HG03342 (cell line): Measurements from ENCODE around the gene ZSCAN5C.
"Not testable (repeated sequence)": the region's sequence is repeated elsewhere in the genome, so short reads cannot be mapped to it uniquely, and the experiment has no call there.

ENCODE experiments used
- ATAC-seq: cut with Tn5 transposase; IDR thresholded peaks from one replicate; pipeline ENCODE4 v1.9.1; 2021; ENCODE audit warnings: mild to moderate bottlenecking, moderate library complexity; ENCODE audit not compliant: unreplicated experiment

ZSCAN5C gene

GRCh38 chr19:56191711-56192110, 10.4 kb upstream of the ZSCAN5C start:
- ATAC-seq: no peak

- ATAC-seq: no peak
These were observed 8.0 kb upstream of the ZSCAN5C start for GRCh38 chr19:56193981-56194640.

- ATAC-seq: not testable (repeated sequence)
These were observed 4.4 kb upstream of the ZSCAN5C start, which contains the start of gene ZSCAN5B for GRCh38 chr19:56197646-56198045. ZSCAN5B (minus strand) TSS chr19:56197783; CDS start chr19:56193052, 4,731 bp downstream.

DNA sequence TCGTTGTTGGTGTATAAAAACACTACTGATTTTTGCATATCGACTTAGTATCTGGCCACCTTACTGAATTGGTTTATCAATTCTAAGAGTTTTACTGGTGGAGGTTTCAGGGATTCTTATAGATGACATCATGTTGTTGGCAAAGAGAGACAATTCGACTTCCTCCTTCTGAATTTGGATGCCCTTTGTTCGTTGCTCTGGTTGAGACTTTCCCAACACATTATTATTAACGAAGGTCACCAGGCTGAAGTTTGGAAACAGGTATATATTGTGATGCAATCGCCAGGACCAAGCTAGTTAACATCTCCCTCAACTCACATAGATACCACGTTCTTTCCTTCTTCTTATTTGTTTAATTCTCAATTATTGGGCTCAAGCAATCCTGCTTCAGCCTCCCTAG, 2.4 kb upstream of the ZSCAN5C start:
- ATAC-seq: no peak

GRCh38 chr19:56207581-56207980, 5.5 kb downstream of the ZSCAN5C start:
- ATAC-seq: not testable (repeated sequence)

DNA sequence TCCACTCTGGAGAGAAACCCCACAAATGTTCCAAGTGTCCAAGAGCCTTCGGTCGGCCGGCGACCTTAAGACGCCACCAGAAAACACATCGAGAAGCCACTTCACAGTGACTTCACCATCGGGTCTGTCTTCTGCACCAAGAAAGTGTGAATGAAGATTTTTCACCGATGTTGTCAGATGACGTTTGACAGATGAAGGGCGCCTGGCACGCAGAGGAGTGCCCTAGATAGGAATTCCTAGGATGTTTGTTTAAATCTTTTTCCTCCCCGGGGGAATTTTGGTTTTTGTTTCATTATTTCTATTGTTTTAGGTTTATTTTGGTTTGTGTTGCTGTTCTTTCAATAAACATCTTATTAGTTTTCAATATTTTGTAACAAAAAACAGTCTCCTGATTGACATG, 7.0 kb downstream of the ZSCAN5C start:
- ATAC-seq: no peak

DNA sequence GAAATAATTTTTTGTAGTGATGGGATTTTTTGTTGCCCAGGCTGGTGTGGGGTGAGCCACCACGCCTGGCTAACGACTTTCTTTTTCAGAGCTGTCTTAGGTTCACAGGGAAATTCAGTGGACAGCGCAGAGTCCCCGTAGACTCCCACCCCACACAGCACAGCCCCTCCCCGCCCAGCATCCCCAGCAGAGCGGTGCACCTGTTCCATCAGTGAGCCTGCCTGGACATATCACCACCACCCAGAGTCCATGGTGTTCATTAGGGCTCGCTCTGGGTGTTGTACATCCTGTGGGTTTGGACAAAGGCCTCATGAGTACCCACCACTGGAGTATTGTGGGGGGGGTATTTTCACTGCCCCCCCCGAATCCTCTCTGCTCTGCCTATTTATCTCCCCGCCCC, 8.0 kb downstream of the ZSCAN5C start:
- not testable (repeated sequence) for ATAC-seq

- no peak for ATAC-seq
These were observed 9.6 kb downstream of the ZSCAN5C start for GRCh38 chr19:56211718-56212117.

DNA sequence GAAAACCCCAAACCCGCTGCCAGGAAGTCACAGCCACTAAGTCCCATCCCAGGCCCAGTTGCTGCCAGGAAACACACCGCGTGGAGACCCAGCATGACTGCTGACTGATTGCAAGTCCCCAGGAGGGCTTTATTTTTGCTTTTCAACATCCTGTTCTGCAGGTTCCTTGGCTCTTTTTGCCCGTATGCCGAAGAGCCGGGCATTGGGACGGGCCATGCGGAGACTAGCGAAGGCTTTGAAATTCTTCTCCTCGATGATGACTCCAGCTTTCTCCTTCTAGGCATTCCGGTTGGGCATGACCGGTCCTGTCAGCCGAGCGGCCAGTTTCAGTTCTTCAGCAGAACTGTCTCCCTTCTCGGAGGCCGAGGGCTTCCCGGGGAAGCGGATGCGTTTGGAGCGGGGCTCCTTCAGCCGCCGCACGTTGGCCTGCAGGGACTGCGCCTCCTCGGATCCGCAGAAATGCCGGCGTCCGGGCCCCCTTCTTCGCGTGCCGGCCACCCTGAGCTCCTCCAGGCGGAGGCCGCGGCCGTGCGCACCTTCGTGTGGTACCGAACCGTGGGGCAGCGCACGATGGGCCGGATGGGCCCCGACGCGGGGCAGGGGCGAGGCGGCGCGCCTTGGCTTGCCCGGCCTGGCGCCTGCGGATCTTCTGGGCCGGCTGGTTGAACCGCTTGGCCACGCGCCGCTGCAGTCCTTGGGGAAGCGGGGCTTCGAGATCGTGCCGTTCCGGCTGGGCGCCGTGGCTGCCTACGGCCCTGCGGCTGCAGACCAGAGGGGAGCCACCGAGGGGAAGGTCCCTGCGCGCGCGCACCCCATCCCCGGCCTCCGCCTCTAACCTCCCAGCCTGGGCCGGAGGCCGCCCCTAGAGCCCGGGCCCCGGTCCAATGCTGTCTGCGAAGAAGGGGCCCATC, 15.2 kb downstream of the ZSCAN5C start:
- no peak for ATAC-seq

- ATAC-seq: no peak
These were observed 16.9 kb downstream of the ZSCAN5C start for GRCh38 chr19:56218961-56219360.

GRCh38 chr19:56221442-56221841, 19.4 kb downstream of the ZSCAN5C start:
- not testable (repeated sequence) for ATAC-seq

DNA sequence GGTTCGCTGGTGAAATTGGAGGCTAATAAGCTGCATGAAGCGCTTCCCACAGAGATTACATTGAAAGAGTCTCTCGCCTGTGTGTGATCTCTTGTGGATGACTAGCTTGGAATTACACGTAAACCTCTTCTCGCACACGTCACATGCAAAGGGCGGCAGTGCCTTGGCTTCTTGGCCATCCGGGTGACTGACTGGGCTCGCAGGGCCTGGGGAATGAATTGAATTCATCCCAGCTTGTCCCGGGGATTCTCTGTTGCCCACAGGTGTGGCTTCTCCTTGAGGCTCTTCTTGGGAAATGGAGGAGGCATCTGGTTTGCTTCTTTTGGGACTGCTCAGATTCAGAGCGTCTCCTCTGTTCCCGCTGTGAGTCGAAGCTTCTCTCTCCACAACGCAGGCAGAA, 19.8 kb downstream of the ZSCAN5C start:
- no peak for ATAC-seq

- no peak for ATAC-seq
These were observed 20.8 kb downstream of the ZSCAN5C start for GRCh38 chr19:56222901-56223300.

DNA sequence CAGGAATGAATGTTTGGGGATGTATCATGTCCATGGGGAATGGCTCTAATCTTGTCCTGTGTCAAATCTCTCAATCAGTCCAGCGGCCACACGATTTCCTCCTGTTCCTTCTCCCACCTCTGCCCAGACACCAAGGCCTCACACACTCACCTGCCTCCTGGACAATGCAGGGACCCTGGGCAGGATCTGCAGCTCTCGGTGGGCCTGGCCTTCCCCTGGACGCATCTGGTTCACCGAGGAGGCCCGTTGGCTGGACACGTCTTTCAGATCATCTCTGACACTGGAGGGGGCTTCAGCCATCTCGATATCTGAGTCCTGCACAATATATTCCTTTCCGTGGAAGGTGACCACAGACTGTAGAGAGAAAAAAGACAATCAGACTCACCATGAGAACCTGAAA, 21.4 kb downstream of the ZSCAN5C start:
- no peak for ATAC-seq

DNA sequence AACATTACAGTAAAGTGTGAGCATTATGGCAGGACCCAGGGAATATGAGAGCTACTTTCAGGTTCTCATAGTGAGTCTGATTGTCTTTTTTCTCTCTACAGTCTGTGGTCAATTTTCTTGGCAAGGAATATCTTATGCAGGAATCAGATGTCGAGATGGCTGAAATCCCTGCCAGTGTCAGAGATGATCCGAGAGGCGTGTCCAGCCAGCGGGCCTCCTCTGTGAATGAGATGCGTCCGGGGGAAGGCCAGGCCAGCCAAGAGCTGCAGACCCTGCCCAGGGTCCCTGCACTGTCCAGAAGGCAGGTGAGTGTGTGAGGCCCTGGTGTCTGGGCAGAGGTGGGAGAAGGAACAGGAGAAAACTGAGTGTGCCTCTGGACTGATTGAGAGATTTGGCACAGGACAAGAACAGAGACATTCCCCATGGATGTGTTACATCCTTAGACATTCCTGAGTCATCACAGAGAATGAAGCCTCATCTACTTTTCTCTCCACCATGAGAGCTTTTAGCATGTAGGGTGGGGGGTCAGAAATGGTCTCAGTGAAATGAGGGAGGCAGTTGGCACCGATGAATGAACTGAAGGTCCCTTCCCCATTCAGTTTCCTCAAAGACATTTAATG, 43.2 kb downstream of the ZSCAN5C start:
- ATAC-seq: no peak

- not testable (repeated sequence) for ATAC-seq
These were observed 43.7 kb downstream of the ZSCAN5C start for GRCh38 chr19:56245764-56246163.

DNA sequence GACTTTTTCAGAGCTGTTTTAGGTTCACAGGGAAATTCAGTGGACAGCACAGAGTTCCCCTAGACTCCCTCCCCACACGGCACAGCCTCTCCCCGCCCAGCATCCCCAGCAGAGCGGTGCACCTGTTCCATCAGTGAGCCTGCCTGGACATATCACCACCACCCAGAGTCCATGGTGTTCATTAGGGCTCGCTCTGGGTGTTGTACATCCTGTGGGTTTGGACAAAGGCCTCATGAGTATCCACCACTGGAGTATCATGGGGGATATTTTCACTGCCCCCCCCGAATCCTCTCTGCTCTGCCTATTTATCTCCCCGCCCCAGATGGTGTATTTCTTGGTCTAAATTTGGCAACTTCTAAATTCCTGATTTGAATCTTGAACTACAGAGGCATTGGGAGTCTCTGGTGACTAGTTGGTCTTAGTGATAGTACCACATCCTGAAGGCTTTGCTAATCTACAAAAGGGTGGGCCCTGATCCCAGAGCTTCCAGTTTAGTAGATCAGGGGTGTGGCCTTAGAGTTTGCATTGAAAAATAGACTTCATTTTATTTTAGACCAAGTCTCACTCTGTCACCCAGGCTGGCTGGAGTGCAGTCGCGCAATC, 46.8 kb downstream of the ZSCAN5C start:
- ATAC-seq: not testable (repeated sequence)

DNA sequence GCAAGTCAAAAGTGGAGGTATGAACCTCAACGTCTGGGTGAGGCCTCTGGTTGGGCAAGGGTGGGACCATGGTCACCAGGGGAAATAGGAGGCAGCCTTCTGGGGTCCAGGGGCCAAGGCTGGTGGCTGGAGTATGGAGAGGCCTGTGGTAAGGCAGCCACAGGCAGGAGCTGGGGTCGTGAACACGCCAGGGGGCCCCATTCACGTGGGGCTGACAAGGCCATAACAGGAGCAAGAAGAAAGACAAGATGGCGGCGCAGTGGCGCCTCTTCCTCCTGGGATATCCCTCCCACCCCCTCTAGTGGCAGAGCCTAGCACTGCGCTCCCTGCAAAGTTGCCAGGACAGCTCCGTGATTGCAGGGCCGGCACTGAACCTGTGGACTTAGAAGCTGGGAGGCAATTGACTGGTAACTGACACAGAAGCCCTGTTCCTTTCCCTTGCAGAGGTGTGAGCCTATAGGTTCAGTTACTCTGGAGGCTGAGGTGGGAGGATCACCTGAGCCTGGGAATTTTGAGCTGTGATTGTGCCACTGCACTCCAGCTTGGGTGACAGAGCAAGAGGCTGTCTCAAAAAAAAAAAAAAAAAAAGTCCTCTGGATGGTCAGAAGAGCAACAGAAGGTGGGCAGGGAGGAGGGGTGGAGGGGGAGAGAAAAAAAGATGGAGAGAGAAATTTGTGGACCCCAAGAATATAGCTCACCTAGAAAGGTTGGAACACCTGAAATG, 50.8 kb downstream of the ZSCAN5C start:
- ATAC-seq: no peak

DNA sequence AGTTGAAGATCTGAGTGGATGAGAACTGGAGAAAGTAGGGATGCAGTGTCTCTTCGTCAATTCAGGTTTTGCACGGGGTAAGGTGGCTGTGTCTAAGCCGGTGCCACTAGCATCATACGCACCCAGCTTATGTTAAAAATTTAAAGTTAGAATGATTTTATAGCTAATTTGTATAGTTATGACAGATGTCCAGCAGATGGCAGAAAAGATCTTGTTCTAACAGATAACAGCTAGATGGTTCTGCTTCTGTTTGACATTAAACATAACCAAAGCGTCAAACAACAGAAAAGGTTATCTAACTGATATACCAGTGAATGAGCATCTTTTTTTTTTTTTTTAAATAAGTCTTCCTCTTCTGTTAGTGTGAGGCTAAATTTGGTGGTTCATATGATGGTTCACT, 51.7 kb downstream of the ZSCAN5C start:
- ATAC-seq: no peak

- no peak for ATAC-seq
These were observed 56.2 kb downstream of the ZSCAN5C start for GRCh38 chr19:56258272-56258671.
